Stimulated activated naive CD8-positive, alpha-beta T cell treated with anti-CD3 and anti-CD28 coated beads, Interleukin-15, amount 100 ng/mL, for 72 hours (primary cell): ENCODE results near the gene NPPC.
A peak's percentile ranks its signal among the peaks of the same experiment; 100 is the strongest.
"Not testable (repeated sequence)": the region's sequence is repeated elsewhere in the genome, so short reads cannot be mapped to it uniquely, and the experiment has no call there.

Experiments used
- ATAC-seq: fragments of 150-1000 bp; cut with Tn5 transposase; 2 replicates; pipeline ENCODE4 v1.10.0; 2021; ENCODE audit warnings: mild to moderate bottlenecking, moderate library complexity
- DNase-seq, 2 donors: peaks; one replicate each; pipeline ENCODE4 v3.0.0; 2021 to 2022
- H3K27ac Mint-ChIP-seq, 2 donors: one replicate each; pipeline ENCODE4 v1.8.0; 2022; ENCODE audit warnings: mild to moderate bottlenecking in 2 of 2, mixed read lengths in 2 of 2, moderate library complexity in 2 of 2
- H3K27me3 Mint-ChIP-seq: one replicate; pipeline ENCODE4 v1.8.0; 2022; ENCODE audit warnings: mixed read lengths
- H3K4me1 Mint-ChIP-seq: one replicate; pipeline ENCODE4 v1.8.0; 2022; ENCODE audit warnings: mild to moderate bottlenecking, mixed read lengths
- H3K4me3 Mint-ChIP-seq, 2 donors: one replicate each; pipeline ENCODE4 v1.8.0; 2022; ENCODE audit warnings: mild to moderate bottlenecking in 2 of 2, mixed read lengths in 2 of 2, moderate library complexity in 1 of 2
- H3K9me3 Mint-ChIP-seq, 2 donors: one replicate each; pipeline ENCODE4 v1.8.0; 2022; ENCODE audit warnings: mixed read lengths in 2 of 2

The NPPC gene, protein sequence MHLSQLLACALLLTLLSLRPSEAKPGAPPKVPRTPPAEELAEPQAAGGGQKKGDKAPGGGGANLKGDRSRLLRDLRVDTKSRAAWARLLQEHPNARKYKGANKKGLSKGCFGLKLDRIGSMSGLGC

DNA sequence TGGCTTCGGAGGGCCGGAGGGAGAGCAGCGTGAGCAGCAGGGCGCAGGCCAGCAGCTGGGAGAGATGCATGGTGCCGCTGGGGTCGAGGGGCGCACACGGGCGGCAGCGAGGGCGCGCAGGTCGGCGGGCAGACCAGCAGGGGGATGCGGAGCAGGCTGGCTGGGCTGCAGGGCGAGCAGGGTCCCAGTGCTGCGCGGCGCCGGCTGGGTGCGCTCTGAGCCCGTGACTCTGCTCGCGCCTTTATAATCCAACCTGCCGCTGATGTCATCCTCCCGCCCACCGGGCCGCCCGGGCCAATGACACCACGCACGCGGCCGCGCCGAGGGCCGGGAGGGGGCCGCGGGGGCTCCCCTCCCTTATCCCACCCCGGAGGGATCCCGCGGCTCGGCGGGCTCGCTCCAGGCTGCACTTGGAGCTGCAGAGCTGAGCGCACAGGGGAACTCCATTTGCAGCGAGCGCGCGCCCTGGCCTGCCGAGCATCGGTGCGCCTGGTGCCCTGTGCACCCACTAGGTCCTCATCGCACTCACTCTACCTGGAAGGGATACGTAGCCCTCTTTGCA is at the start of gene NPPC:
NPPC (minus strand) TSS at position 217 of the 562 bp plus-strand sequence; CDS start at position 70, 147 bp downstream.
- Mint-ChIP-seq H3K27me3 (peaks cover 70% of the 10 kb centered on the region), H3K27ac (peak within 1 kb of the TSS in 1 of 2 donors; percentile 54), H3K4me1 (peaks cover 25% of the 10 kb centered on the region), H3K9me3 (no peaks in the 10 kb centered on the region), H3K4me3 (peak within 1 kb of the TSS; percentile 80 to 85)
- ATAC-seq (peak; percentile 91), DNase-seq (peak; percentile 84 to 85)

DNA sequence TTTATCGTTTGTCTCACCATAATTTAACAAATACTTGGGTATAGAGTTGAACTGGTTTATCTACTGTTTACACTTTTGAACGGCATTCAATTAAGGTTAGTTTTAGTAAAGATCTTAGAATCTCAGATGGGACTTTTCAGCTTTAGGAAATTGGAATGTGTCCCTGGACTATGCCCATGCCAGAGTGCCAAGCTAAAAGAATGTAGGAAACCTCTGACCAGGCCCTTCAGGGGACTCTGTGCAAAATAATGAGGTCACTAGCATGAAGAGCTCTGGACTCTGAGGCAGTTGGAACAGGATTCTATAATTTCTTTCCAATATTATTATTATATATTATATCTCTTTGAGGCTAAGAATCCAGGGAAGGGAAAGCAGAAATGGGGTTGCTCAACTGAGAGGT is 48.8 kb upstream of the NPPC start:
- H3K27ac Mint-ChIP-seq = no peak overlapping the region
- ATAC-seq = no peak
- no peaks in the 10 kb centered on the region for H3K9me3 Mint-ChIP-seq

DNA sequence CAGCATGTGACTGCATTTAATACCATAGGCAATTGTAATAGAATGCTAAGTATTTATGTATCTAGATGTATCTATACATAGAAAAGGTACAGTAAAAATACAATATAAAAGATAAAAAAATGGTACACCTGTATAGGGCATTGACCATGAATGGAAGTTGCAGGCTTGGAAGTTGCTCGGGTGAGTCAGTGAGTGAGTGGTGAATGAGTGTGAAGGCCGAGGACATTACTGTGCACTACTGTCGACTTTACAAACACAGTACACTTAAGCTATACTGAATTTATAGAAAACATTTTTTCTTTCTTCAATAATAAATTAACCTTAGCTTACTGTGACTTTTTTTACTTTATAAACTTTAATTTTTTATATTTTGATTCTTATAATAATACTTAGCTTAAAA is 44.3 kb upstream of the NPPC start:
- H3K4me1 Mint-ChIP-seq = peaks cover 12% of the 10 kb centered on the region
- no peaks in the 10 kb centered on the region for H3K27me3 Mint-ChIP-seq
- DNase-seq (no peak), ATAC-seq (no peak)
- no peak overlapping the region for H3K27ac Mint-ChIP-seq
- peaks cover 0 to 5% of the 10 kb centered on the region in 2 donors for H3K9me3 Mint-ChIP-seq
- H3K4me3 Mint-ChIP-seq = no peak overlapping the region

More for the DNA sequence above, 48.8 kb upstream of the NPPC start:
- Mint-ChIP-seq H3K4me1 (peaks cover 12% of the 10 kb centered on the region), H3K27me3 (no peaks in the 10 kb centered on the region), H3K4me3 (no peak overlapping the region)
- no peak for DNase-seq

DNA sequence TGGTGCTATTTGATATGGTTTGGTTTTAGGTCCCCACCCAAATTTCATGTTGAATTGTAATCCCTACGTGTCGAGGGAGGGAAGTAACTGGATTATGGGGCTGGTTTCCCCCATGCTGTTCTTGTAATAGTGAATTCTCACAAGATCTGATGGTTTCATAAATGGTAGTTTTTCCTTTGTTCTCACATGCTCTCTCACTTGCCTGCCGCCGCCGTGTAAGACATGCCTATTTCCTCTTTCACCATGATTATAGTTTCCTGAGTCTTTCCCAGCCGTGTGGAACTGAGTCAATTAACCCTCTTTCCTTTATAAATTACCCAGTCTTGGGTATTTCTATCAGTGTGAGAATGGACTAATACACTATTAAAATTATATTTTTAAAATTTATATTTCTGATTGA is 42.6 kb upstream of the NPPC start:
- no peak overlapping the region for H3K27ac Mint-ChIP-seq
- DNase-seq (no peak), ATAC-seq (no peak)
- no peaks in the 10 kb centered on the region for H3K27me3 Mint-ChIP-seq
- H3K4me1 Mint-ChIP-seq = peaks cover 27% of the 10 kb centered on the region
- no peak overlapping the region for H3K4me3 Mint-ChIP-seq
- peaks cover 0 to 5% of the 10 kb centered on the region in 2 donors for H3K9me3 Mint-ChIP-seq

DNA sequence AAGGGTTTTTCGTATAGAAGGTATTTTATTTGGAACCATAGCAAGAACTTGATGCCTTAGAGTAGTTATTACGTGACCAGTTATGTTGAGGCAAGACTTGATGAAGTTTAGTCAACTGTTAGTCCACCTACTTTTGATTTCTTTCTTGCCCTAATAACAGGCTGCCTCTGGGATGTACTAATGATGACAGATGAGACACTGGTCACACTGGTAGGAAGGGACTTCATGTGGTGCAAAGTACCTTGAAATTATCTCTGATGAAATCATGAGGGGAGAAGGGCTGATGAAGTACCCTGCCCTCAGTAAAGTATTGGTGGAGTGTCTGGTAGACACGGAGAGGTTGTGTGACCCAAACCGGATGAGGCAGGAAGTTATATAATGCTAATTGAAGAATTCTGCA is 40.7 kb upstream of the NPPC start:
- Mint-ChIP-seq H3K27me3 (no peaks in the 10 kb centered on the region), H3K4me1 (peaks cover 45% of the 10 kb centered on the region), H3K27ac (no peak overlapping the region), H3K9me3 (peaks cover 0 to 5% of the 10 kb centered on the region in 2 donors), H3K4me3 (peak overlapping the region in 1 of 2 donors; percentile 9)
- ATAC-seq (no peak), DNase-seq (no peak)

DNA sequence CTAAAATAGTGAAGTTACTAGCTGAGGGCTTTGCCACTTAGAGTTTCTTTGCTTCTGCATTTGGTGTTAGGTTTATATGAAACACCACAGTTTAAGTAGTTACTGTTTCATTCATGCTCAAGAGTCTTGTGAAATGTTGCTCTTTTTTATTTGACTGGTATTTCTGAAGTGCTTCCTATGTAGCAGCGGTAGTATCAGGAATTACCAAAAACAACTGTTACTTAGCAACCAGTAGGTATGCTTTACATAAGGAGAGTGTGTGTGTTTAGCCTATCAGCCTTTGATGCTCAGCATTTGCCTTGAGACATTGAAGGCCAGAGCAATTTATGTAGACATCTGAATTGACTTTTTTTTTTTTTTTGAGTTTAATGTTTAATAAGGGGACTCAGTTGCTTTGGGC is 38.9 kb upstream of the NPPC start:
- H3K27me3 Mint-ChIP-seq = no peaks in the 10 kb centered on the region
- H3K27ac Mint-ChIP-seq = no peak overlapping the region
- H3K9me3 Mint-ChIP-seq = peaks cover 0 to 5% of the 10 kb centered on the region in 2 donors
- peaks cover 54% of the 10 kb centered on the region for H3K4me1 Mint-ChIP-seq
- ATAC-seq (no peak), DNase-seq (no peak)
- no peak overlapping the region for H3K4me3 Mint-ChIP-seq

DNA sequence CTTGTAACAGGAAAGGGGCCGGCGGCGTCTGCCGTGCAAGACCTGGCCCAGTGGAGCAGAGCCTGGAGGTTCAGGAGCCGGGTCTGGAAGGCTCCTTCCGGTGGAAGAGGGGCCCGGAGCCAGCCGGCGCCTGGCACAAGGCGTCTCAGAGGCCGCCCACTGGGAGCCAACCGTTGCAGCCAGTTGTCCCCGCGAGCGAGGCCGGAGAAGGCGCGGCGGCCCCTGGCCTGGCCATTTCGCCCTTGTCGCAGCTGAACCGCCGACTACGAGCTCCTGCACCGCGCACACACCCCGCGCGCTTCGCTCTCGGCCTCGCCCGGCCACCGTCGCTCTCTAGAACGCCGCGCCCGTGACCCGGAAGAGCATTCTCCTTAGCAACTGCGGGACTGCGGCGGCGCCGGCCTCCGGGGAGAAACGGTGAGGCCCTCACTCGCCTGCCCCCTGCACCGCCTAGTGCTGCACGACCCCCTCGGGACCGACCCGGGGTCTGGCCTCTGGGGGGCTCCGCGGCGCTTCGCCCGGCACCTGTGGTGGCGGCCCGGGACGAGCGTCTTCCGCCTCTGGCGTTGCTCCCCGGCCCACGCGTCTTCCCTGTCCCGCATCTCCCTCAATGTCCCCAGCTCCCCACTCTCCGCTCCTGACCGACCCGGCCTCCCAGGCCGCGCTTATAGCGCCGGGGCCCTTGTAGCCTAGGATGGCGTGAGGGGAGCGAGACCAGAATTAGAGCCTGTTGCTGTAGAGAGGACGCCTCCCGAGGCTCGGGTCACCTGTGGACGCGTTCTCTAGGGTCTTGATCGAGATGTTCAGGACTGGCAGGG is 35.4 kb upstream of the NPPC start, which contains the start of gene DIS3L2:
DIS3L2 (plus strand) TSS at position 365 of the 818 bp plus-strand sequence. CDS start 53,215 bp downstream, outside the sequence.
- Mint-ChIP-seq H3K4me3 (peak within 1 kb of the TSS; percentile 89 to 90), H3K4me1 (peaks cover 52% of the 10 kb centered on the region), H3K27me3 (peaks cover 1% of the 10 kb centered on the region), H3K27ac (peak within 1 kb of the TSS; percentile 94 to 99), H3K9me3 (no peaks in the 10 kb centered on the region)
- ATAC-seq (peak; percentile 98), DNase-seq (peak; percentile 77 to 85)

DNA sequence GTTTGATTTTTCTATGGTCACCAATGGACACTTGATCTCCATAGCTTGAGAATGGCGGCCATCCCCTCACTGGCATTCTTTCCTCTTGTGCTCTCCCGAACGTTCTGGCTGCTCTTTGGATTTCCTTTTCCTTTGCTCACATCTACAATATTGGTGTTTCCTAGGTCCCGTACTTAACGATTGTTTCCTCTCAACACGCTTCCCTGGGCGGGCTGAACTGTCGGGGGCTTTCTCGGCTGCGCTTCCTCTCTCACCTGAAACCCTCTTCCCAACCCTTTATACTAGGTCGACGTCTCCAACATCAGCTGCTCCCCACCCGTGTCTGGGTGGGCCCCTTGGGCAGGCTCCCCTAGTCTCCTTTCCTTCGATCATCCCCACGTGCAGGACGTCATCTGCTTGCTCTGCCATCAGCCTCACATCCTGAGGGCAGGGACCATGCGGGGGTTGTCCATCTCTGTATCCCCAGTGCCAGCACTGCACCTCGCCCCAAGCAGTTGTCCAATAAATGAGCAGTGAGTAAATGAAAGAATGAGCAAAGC is 34.7 kb upstream of the NPPC start:
- ATAC-seq = peak; percentile 62

DNA sequence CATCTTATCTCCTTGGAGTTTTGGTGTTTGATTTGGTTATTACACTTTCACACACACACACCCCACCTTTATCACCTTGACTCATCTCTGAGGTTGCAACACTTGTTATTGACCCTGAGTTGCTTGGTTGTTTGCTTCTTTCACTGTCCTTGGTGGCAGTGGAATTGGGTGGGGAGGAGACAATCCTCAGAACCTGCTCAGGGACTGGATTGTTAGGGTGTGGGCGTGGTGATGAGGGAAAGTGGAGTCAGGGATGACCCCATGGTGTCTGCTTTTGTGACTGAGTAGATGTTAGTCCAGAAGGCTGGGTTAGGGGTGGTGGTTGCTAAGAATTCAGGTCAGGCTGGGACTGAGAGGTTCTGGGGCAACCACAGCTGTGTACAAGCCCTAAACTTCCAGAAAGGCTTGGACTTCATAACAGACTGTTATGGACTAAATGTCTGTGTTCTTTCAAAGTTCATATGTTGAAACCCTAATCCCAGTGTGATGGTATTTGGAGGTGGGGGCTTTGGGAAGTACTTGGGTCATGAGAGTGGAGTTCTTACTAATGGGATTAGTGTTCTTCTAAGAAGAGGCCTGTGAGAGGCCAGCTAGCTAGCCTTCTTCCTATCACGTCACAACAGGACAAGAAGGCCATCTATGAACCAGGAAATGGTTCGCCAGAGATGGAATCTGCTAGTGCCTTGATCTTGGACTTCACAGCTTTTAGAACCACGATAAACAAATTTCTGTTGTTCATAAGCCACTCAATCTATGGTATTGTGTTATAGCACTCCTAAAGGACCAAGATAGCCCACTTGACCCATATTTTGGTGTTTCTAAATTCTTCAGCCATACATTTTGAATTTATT is 31.9 kb upstream of the NPPC start:
- no peaks in the 10 kb centered on the region for H3K9me3 Mint-ChIP-seq
- H3K4me3 Mint-ChIP-seq = no peak overlapping the region
- no peak for ATAC-seq
- peaks cover 7% of the 10 kb centered on the region for H3K27me3 Mint-ChIP-seq
- peaks cover 26% of the 10 kb centered on the region for H3K4me1 Mint-ChIP-seq
- no peak overlapping the region for H3K27ac Mint-ChIP-seq
- DNase-seq = no peak

More for the DNA sequence above, 34.7 kb upstream of the NPPC start:
- Mint-ChIP-seq H3K27ac (peak overlapping the region; percentile 85 to 89), H3K9me3 (no peaks in the 10 kb centered on the region), H3K4me1 (peaks cover 52% of the 10 kb centered on the region), H3K27me3 (peaks cover 7% of the 10 kb centered on the region), H3K4me3 (peak overlapping the region; percentile 89 to 90)
- DNase-seq = no peak

DNA sequence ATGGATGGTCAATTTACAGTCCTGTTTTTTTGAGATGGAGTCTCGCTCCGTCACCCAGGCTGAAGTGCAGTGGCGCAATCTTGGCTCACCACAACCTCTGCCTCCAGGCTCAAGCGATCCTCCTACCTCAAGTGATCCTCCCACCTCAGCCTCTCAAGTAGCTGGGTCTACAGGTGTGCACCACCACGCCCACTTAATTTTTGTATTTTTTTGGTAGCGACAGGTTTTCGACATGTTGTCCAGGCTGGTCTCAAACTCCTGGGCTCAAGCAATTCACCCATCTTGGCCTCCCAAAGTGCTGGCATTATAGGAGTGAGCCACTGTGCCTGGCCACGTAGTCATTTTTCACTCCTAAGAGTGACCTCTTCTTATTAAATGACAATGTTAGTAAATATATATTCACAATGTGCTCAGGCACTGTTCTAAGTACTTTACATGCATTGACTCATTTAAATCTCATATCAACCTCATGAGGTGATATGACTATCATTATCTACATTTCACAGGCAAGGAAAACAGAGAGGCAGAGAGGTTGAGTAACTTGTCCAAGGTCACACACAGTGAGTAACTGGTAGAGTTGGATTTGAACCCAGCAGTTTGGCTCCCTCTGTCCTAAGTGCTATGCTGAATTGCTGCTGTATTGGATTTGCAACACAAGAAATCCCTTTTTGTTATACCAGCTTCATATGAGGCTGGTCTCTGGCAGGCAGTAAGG is 29.7 kb upstream of the NPPC start:
- no peak for DNase-seq
- no peaks in the 10 kb centered on the region for H3K9me3 Mint-ChIP-seq
- H3K4me3 Mint-ChIP-seq = no peak overlapping the region
- H3K27me3 Mint-ChIP-seq = peaks cover 15% of the 10 kb centered on the region
- H3K4me1 Mint-ChIP-seq = peaks cover 11% of the 10 kb centered on the region
- ATAC-seq = peak; percentile 39
- no peak overlapping the region for H3K27ac Mint-ChIP-seq

DNA sequence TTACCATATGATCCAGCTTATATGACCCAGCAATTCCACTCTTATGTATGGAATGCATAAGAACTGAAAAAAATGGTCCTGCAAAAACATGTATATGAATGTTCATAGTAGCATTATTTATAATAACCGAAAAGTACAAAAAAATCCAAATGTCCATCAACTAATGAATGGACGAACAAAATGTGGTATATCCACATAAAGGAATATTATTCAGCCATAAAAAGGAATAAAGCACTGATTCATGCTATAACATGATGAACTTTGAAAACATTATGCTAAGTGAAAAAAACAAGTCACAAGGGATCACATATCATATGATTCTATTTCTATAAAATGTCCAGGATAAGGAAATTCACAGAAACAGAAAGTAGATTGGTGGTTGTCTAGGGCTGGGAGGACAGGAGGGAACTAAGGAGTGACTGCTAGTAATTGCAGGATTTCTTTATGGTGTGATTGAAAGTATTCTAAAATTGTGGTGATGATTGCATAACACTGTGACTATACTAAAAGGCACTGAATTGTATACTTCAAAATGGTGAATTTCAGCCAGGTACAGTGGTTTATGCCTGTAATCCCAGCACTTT is 25.3 kb upstream of the NPPC start:
- Mint-ChIP-seq H3K9me3 (no peaks in the 10 kb centered on the region), H3K4me3 (no peak overlapping the region), H3K27me3 (peaks cover 13% of the 10 kb centered on the region), H3K4me1 (no peaks in the 10 kb centered on the region), H3K27ac (no peak overlapping the region)
- ATAC-seq (no peak), DNase-seq (no peak)

DNA sequence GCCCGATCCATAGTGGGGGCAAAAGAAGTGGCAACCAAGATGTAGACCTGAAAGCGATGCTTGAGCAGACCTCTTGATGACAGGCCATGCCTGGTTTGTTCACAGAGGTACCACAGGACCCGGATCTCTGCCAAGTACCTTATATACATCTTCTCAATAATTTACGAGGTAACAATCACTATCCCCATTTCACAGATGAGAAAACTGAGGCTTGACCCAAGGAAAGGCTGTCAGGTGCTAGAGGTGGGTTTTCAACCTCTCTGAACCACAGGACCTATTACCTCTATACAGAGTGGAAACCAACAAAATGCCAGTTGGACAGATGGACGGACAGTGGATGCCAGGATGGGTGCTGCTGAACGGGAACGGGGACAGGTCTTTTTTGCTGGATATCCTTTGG is 21.5 kb upstream of the NPPC start:
- ATAC-seq (no peak), DNase-seq (no peak)
- Mint-ChIP-seq H3K4me3 (no peak overlapping the region), H3K27me3 (peaks cover 8% of the 10 kb centered on the region), H3K27ac (no peak overlapping the region), H3K9me3 (no peaks in the 10 kb centered on the region), H3K4me1 (no peaks in the 10 kb centered on the region)

DNA sequence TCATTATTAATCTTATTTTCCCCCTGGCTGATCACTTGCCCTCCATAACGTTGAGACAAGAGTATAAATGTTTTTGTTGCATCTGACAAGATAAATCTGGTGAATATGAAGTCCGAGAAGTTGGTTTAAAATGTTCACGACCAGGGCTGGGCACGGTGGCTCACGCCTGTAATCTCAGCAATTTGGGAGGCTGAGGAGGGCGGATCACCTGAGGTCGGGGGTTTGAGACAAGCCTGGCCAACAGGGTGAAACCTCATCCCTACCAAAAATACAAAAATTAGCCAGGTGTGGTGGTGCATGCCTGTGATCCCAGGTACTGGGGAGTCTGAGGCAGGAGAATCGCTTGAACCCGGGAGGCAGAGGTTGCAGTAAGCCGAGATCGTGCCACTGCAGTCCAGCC is 20.9 kb upstream of the NPPC start:
- not testable (repeated sequence) for H3K4me3 Mint-ChIP-seq, H3K9me3 Mint-ChIP-seq, ATAC-seq, H3K27me3 Mint-ChIP-seq, DNase-seq, H3K4me1 Mint-ChIP-seq
- peak overlapping the region in 1 of 2 donors; percentile 15 for H3K27ac Mint-ChIP-seq

DNA sequence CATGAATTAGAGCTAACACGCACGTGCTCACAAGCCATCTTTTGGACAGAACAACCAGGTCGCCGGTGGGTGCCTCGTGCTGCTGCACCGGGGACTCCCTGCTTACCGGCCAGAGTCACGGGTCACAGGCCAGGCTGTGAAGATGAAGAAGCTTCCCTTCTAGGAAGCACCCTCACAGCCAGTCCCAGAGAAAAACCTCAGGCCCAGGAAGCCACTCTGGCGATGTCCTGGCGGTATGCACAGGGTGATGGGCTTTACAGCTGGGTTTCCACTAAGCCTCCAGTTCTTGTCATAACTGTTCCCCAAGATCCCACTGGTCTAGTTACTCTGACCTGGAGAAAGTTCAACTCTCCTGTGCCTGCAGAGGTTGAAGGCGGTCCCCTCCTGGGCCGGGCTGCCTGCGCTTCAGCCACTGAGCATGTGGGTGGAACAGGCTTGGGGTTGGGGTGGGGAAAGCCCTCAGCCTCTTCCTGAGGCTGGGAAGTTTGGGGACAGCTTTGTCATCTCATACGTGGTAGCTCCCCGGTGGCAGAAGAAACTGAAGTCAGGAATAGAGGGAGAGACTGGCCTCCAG is 20.1 kb upstream of the NPPC start:
- DNase-seq (no peak), ATAC-seq (no peak)
- no peaks in the 10 kb centered on the region for H3K4me1 Mint-ChIP-seq

More for the DNA sequence above, 20.1 kb upstream of the NPPC start:
- H3K9me3 Mint-ChIP-seq = no peaks in the 10 kb centered on the region
- no peak overlapping the region for H3K27ac Mint-ChIP-seq
- peaks cover 6% of the 10 kb centered on the region for H3K27me3 Mint-ChIP-seq
- H3K4me3 Mint-ChIP-seq = no peak overlapping the region
